ENCODE measurements around the gene FGF9. TPM values are rescaled to one million over a fixed set of nuclear protein-coding genes. Genes with fewer than 3 reads are reported as not detected.

Gene FGF9
- total RNA-seq, 3 donors from 2014 or later (not counting 1 experiment from before 2014, with no cell fraction given): 0.28 to 1.2 (median 0.80) TPM

DNA sequence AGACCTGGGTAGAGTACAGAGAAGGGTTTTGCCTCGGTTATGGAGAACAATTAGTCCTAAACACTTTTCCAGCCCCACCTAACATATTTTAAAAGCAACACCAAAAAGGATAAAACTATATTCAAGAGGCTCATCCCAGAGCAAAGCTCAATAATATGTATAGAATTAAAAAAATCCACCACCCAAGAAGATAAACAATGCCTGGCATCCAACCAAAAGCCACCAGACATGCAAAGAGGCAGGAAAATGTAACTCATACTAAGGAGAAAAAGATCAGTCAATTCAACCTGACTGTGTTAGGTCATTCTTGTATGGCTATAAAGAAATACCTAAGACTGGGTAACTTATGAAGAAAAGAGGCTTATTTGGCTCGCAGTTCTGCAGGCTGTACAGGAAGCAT, 39.3 kb downstream of the FGF9 start:
- peaks cover 14% of the 10 kb centered on the region for H3K36me3 Mint-ChIP-seq
- H3K4me3 ChIP-seq (ENCODE audit: low read length): no peak overlapping the region
- H3K27me3 ChIP-seq (ENCODE audit: control insufficient read depth, insufficient read depth, low read length): no peaks in the 10 kb centered on the region
- ATAC-seq (no peak), DNase-seq (no peak)
- TF ChIP-seq, protein P1, sequence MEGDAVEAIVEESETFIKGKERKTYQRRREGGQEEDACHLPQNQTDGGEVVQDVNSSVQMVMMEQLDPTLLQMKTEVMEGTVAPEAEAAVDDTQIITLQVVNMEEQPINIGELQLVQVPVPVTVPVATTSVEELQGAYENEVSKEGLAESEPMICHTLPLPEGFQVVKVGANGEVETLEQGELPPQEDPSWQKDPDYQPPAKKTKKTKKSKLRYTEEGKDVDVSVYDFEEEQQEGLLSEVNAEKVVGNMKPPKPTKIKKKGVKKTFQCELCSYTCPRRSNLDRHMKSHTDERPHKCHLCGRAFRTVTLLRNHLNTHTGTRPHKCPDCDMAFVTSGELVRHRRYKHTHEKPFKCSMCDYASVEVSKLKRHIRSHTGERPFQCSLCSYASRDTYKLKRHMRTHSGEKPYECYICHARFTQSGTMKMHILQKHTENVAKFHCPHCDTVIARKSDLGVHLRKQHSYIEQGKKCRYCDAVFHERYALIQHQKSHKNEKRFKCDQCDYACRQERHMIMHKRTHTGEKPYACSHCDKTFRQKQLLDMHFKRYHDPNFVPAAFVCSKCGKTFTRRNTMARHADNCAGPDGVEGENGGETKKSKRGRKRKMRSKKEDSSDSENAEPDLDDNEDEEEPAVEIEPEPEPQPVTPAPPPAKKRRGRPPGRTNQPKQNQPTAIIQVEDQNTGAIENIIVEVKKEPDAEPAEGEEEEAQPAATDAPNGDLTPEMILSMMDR (IDR thresholded peaks at IDR 0.05): no peak
- H3K4me1 ChIP-seq (ENCODE audit: control insufficient read depth, insufficient read depth, low read length): no peaks in the 10 kb centered on the region
- H3K36me3 ChIP-seq (ENCODE audit: control insufficient read depth, insufficient read depth, low read length): no peaks in the 10 kb centered on the region
- no peak overlapping the region for H3K27ac Mint-ChIP-seq
- no peaks in the 10 kb centered on the region for H3K9me3 ChIP-seq (ENCODE audit: control insufficient read depth, insufficient read depth, low read length)
- H3K27me3 Mint-ChIP-seq (ENCODE audit: low read depth in 2 of 2): peaks cover 15 to 34% of the 10 kb centered on the region in 2 donors
- H3K4me1 Mint-ChIP-seq: no peaks in the 10 kb centered on the region
- peaks cover 3 to 9% of the 10 kb centered on the region in 2 donors for H3K9me3 Mint-ChIP-seq
- H3K27ac ChIP-seq (ENCODE audit: low read length): no peak overlapping the region
- no peak overlapping the region for H3K4me3 Mint-ChIP-seq
- intact Hi-C loops (cut with micrococcal nuclease): no loop called here
- WGBS (ENCODE audit: insufficient coverage): 90% methylated on average over 1 of the region's 2 CpGs

DNA sequence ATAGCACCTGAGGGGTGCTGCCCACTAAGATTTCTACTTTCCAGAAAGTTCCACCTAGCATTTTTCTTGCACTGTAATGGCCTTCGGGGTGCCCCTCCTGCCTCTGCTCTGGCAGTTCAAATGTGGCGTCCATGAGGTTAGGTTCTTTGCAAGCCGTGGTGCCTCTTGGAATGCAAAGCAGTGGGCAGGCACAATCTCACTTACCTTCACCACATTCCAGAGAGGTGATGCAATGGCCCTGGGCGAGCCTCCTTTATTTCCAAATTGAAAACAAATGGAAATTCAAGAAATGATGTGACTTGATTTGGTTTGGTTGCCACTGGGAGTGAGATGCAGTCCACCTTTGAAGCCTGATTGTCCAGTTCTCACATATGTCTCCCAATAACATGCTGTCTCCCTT, 46.9 kb downstream of the FGF9 start:
- no peaks in the 10 kb centered on the region for H3K27me3 ChIP-seq (ENCODE audit: control insufficient read depth, insufficient read depth, low read length)
- H3K9me3 ChIP-seq (ENCODE audit: control insufficient read depth, insufficient read depth, low read length): no peaks in the 10 kb centered on the region
- no peaks in the 10 kb centered on the region for H3K9me3 Mint-ChIP-seq
- no peak overlapping the region for H3K4me3 ChIP-seq (ENCODE audit: low read length)
- no peaks in the 10 kb centered on the region for H3K36me3 Mint-ChIP-seq
- H3K27ac ChIP-seq (ENCODE audit: low read length): no peak overlapping the region
- DNase-seq (no peak), ATAC-seq (no peak)
- TF ChIP-seq, protein P1 (IDR thresholded peaks at IDR 0.05): no peak
- intact Hi-C loops (cut with micrococcal nuclease): no loop called here
- H3K4me1 ChIP-seq (ENCODE audit: control insufficient read depth, insufficient read depth, low read length): no peaks in the 10 kb centered on the region
- no peak overlapping the region for H3K4me3 Mint-ChIP-seq
- peaks cover 29 to 45% of the 10 kb centered on the region in 2 donors for H3K27me3 Mint-ChIP-seq (ENCODE audit: low read depth in 2 of 2)
- WGBS (ENCODE audit: insufficient coverage): 75% methylated on average over 3 of the region's 4 CpGs
- H3K36me3 ChIP-seq (ENCODE audit: control insufficient read depth, insufficient read depth, low read length): no peaks in the 10 kb centered on the region
- no peak overlapping the region for H3K27ac Mint-ChIP-seq
- no peaks in the 10 kb centered on the region for H3K4me1 Mint-ChIP-seq

DNA sequence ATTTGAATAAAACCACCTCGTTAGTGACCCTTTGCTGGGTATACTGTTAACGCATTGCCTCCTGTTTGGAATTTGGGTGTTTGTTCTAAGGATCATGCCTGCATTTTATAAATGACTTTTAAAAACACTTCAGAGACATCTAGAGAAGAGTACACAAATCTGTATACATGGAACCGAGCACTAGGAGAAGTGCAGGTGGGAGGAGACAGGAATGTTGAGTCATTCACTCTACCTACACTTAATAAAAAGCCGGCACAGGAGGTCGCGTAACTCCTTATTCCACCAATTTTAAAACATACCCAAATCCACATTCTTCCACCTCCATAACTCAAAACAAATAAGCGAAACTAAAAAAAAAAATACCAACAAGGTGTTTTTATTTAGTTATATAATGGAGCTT, 48.6 kb downstream of the FGF9 start:
- Mint-ChIP-seq H3K4me3 (no peak overlapping the region), H3K36me3 (no peaks in the 10 kb centered on the region), H3K27ac (no peak overlapping the region), H3K27me3 (ENCODE audit: low read depth in 2 of 2) (peaks cover 34 to 52% of the 10 kb centered on the region in 2 donors), H3K9me3 (peaks cover 0 to 4% of the 10 kb centered on the region in 2 donors), H3K4me1 (no peaks in the 10 kb centered on the region)
- Histone ChIP-seq H3K27ac (ENCODE audit: low read length) (no peak overlapping the region), H3K9me3 (ENCODE audit: control insufficient read depth, insufficient read depth, low read length) (no peaks in the 10 kb centered on the region), H3K27me3 (ENCODE audit: control insufficient read depth, insufficient read depth, low read length) (no peaks in the 10 kb centered on the region), H3K4me1 (ENCODE audit: control insufficient read depth, insufficient read depth, low read length) (no peaks in the 10 kb centered on the region), H3K4me3 (ENCODE audit: low read length) (no peak overlapping the region), H3K36me3 (ENCODE audit: control insufficient read depth, insufficient read depth, low read length) (no peaks in the 10 kb centered on the region)
- ATAC-seq (no peak), DNase-seq (no peak)
- TF ChIP-seq, protein P1 (IDR thresholded peaks at IDR 0.05): no peak
- WGBS (ENCODE audit: insufficient coverage): 98% methylated on average over 4 of the region's 7 CpGs
- intact Hi-C loops (cut with micrococcal nuclease): no loop called here

DNA sequence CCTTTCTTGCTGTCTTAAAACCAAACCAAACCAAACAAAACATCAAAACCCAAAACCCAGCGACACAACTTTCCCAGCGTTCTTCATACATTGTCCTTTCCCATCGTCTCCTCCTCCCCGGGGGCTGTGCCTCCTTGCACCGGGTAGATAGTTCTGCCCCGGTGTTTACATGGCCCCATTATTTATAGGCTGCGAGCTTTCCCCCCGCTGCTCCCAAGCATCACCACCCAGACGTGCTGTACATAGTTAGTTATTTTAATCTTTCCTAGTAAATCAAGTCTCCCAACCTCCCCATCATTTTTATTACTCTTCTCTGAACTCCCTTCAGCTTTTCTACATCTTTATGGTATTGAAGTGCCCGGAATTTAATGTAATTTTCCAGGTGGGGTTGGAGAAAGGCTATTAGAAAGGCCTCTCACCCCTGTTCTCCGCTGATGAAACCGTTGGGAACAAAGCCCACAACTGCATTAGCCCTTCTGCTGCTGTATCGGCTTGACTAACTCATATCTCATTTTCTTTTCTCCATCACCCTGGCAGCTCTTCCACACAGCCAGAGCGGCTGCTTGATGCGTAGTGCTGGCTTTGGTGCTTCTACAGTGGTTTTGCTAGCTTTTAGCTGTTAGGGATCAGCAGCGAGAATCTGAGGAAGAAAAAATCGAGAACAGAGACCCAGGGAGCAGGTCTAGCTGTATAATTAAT, 53.1 kb downstream of the FGF9 start:
- Histone ChIP-seq H3K36me3 (ENCODE audit: control insufficient read depth, insufficient read depth, low read length) (no peaks in the 10 kb centered on the region), H3K9me3 (ENCODE audit: control insufficient read depth, insufficient read depth, low read length) (no peaks in the 10 kb centered on the region), H3K27me3 (ENCODE audit: control insufficient read depth, insufficient read depth, low read length) (no peaks in the 10 kb centered on the region), H3K27ac (ENCODE audit: low read length) (no peak overlapping the region), H3K4me1 (ENCODE audit: control insufficient read depth, insufficient read depth, low read length) (no peaks in the 10 kb centered on the region), H3K4me3 (ENCODE audit: low read length) (no peak overlapping the region)
- Mint-ChIP-seq H3K36me3 (peaks cover 7% of the 10 kb centered on the region), H3K4me1 (peaks cover 5% of the 10 kb centered on the region in 2 donors), H3K27ac (no peak overlapping the region), H3K27me3 (ENCODE audit: low read depth in 2 of 2) (peaks cover 23 to 28% of the 10 kb centered on the region in 2 donors), H3K4me3 (no peak overlapping the region), H3K9me3 (peaks cover 7 to 8% of the 10 kb centered on the region in 2 donors)
- 91% methylated on average over 17 of the region's 17 CpGs for WGBS (ENCODE audit: insufficient coverage)
- no peak for ATAC-seq
- intact Hi-C loops (cut with micrococcal nuclease): no loop called here
- TF ChIP-seq, protein P1 (IDR thresholded peaks at IDR 0.05): no peak
- DNase-seq: no peak
